B cell (primary cell): Measurements from ENCODE around the gene TBC1D3B. TPM values are rescaled to one million over a fixed set of nuclear protein-coding genes. Genes with fewer than 3 reads are reported as not detected.

Experiments used
- ATAC-seq: fragments of 200-7000 bp; cut with Tn5 transposase; one replicate; pipeline ENCODE4 v1.10.0; 2021; ENCODE audit warnings: low read depth, mild to moderate bottlenecking, moderate number of reproducible peaks, moderate library complexity
- CTCF ChIA-PET: fragments of 350-600 bp; sonication (Branson Sonifier 250); formaldehyde crosslinking; loops from one replicate; lab custom pipeline; 2021; ENCODE audit warnings: antibody characterized with exemption, inconsistent platforms; lab: Charles Lee
- POLR2A ChIA-PET: fragments of 350-600 bp; sonication (Branson Sonifier 250); formaldehyde crosslinking; loops from one replicate; lab custom pipeline; 2021; ENCODE audit warnings: antibody characterized with exemption; lab: Charles Lee
- DNase-seq: peaks from one replicate; pipeline ENCODE4 v3.0.0; 2013
- H2AFZ ChIP-seq: 2 replicates; pipeline ENCODE4 v1.6.1; 2012; ENCODE audit warnings: mild to moderate bottlenecking, low read depth, low read length; ENCODE audit not compliant: insufficient read depth, poor library complexity, severe bottlenecking
- H3K27ac ChIP-seq, 2 donors: 1 replicate in 1 of 2; 2 replicates in 1 of 2; pipeline ENCODE4 v1.5.1; 2012 to 2013; ENCODE audit warnings: low read length in 2 of 2, mild to moderate bottlenecking in 2 of 2, moderate library complexity in 1 of 2
- H3K27me3 ChIP-seq, 4 experiments: fragments of 200-600 bp in 1 of 4; sonication (generic) in 1 of 4; replicated peaks in 1 of 4; 1 replicate in 2 of 4; 2 replicates in 2 of 4; pipeline versions ENCODE4 v1.6.1 to v1.7.0; 2013 to 2016; ENCODE audit warnings: low read length in 3 of 4, mild to moderate bottlenecking in 2 of 4, mixed read lengths in 1 of 4, moderate library complexity in 1 of 4; ENCODE audit not compliant: insufficient read depth in 4 of 4, control insufficient read depth in 3 of 4; ENCODE audit errors: control extremely low read depth in 1 of 4
- H3K36me3 ChIP-seq, 2 experiments: replicated peaks in 1 of 2; 1 replicate in 1 of 2; 2 replicates in 1 of 2; pipeline versions ENCODE4 v1.6.1 to v1.7.1; 2013; ENCODE audit warnings: low read length in 1 of 2; ENCODE audit not compliant: insufficient read depth in 2 of 2, control insufficient read depth in 1 of 2; ENCODE audit errors: control extremely low read depth in 1 of 2, extremely low read depth in 1 of 2
- H3K4me1 ChIP-seq, 2 donors: fragments of 200-600 bp in 1 of 2; sonication (generic) in 1 of 2; 1 replicate in 1 of 2; 2 replicates in 1 of 2; pipeline versions ENCODE4 v1.5.1 to v1.6.1; 2013 to 2017; ENCODE audit warnings: low read length in 2 of 2; ENCODE audit not compliant: control insufficient read depth in 2 of 2, insufficient read depth in 2 of 2
- H3K4me2 ChIP-seq: replicated peaks from 2 replicates; pipeline ENCODE3; 2012; ENCODE audit warnings: mild to moderate bottlenecking, low read depth, low read length; ENCODE audit not compliant: poor library complexity, severe bottlenecking
- H3K4me3 ChIP-seq, 5 experiments: fragments of 200-600 bp in 1 of 5; sonication (generic) in 1 of 5; 1 replicate in 3 of 5; 2 replicates in 2 of 5; pipeline versions ENCODE4 v1.5.1 to v1.7.0; 2011 to 2016; ENCODE audit warnings: low read length in 4 of 5, mild to moderate bottlenecking in 4 of 5, low read depth in 2 of 5, control low read depth in 1 of 5, moderate library complexity in 1 of 5; ENCODE audit not compliant: insufficient read depth in 1 of 5; ENCODE audit errors: control extremely low read depth in 1 of 5, extremely low read depth in 1 of 5
- H3K79me2 ChIP-seq: fragments of 200-600 bp; sonication (generic); one replicate; pipeline ENCODE4 v1.6.0; 2016; ENCODE audit warnings: low read length; ENCODE audit not compliant: control insufficient read depth, insufficient read depth
- H3K9ac ChIP-seq: fragments of 200-600 bp; sonication (generic); 2 replicates; pipeline ENCODE4 v1.6.1; 2017; ENCODE audit warnings: mild to moderate bottlenecking, low read length, moderate library complexity
- H3K9me3 ChIP-seq, 3 donors: one replicate each; pipeline versions ENCODE4 v1.6.1 to v1.7.1; 2013; ENCODE audit warnings: low read length in 2 of 3; ENCODE audit not compliant: control insufficient read depth in 2 of 3, insufficient read depth in 1 of 3; ENCODE audit errors: control extremely low read depth in 1 of 3
- H4K20me1 ChIP-seq: 2 replicates; pipeline ENCODE4 v1.6.0; 2012; ENCODE audit warnings: mild to moderate bottlenecking, low read length; ENCODE audit not compliant: insufficient read depth, control insufficient read depth, poor library complexity, severe bottlenecking
- H3K27ac Mint-ChIP-seq: one replicate; pipeline ENCODE4 v1.8.0; 2021; ENCODE audit warnings: mixed read lengths
- H3K27me3 Mint-ChIP-seq: one replicate; pipeline ENCODE4 v1.8.0; 2021; ENCODE audit warnings: mixed read lengths
- H3K4me1 Mint-ChIP-seq: one replicate; pipeline ENCODE4 v1.8.0; 2021; ENCODE audit warnings: mixed read lengths
- H3K4me3 Mint-ChIP-seq: one replicate; pipeline ENCODE4 v1.8.0; 2021; ENCODE audit warnings: mixed read lengths
- H3K9me3 Mint-ChIP-seq: one replicate; pipeline ENCODE4 v1.8.0; 2022; ENCODE audit warnings: mixed read lengths; ENCODE audit not compliant: insufficient read depth
- EZH2 ChIP-seq: IDR thresholded peaks from 2 replicates; pipeline ENCODE4 v1.6.1; 2012; ENCODE audit warnings: borderline replicate concordance, low read depth, mild to moderate bottlenecking, moderate library complexity, low read length; ENCODE audit not compliant: insufficient read depth, poor library complexity, severe bottlenecking
- WGBS: methylation state at CpG from one replicate; pipeline ENCODE4 v1.1.5; 2013; ENCODE audit warnings: missing lambda C conversion rate; ENCODE audit not compliant: insufficient coverage; 5-methylcytosine and 5-hydroxymethylcytosine counted together
- intact Hi-C: fragments of 100-400 bp; cut with micrococcal nuclease; formaldehyde crosslinking; loops from one replicate; pipeline ENCODE4 v1.10.0; 2022
- polyA plus RNA-seq: library from polyadenylated mRNA; depleted of rRNA; stranded (reverse); fragments of >200 nt; gene quantifications from 2 replicates; pipeline ENCODE4 v1.2.3, GENCODE V29; 2012
- total RNA-seq, 2 donors: library from RNA; stranded (reverse); fragments of 120-200 nt in 1 of 2; gene quantifications; 1 replicate in 1 of 2; 2 replicates in 1 of 2; pipeline versions ENCODE4 v1.2.3 to v1.2.4, GENCODE V29; 2013 to 2022
- TF ChIP-seq, protein P1 (sequence below): fragments of 200-600 bp; IDR thresholded peaks from one replicate; pipeline ENCODE4 v1.8.0; 2022; ENCODE audit warnings: antibody characterized with exemption, mild to moderate bottlenecking

Gene TBC1D3B
- total and polyA plus RNA-seq, 2 donors (not counting 1 experiment from before 2014, with no cell fraction given), result 3.2 to 17.3 TPM

- Mint-ChIP-seq H3K27me3 (no peaks in the 10 kb centered on the region), H3K9me3 (no peaks in the 10 kb centered on the region), H3K4me3 (peak overlapping the region; percentile 49), H3K4me1 (peaks cover 89% of the 10 kb centered on the region), H3K27ac (no peak overlapping the region)
- Histone ChIP-seq H3K36me3 (no peaks in the 10 kb centered on the region), H3K79me2 (no peaks in the 10 kb centered on the region), H3K4me3 (no peak overlapping the region), H3K4me2 (peak overlapping the region; percentile 53), H2AFZ (no peak overlapping the region), H3K9ac (no peak overlapping the region), H4K20me1 (no peaks in the 10 kb centered on the region), H3K4me1 (peaks cover 95 to 97% of the 10 kb centered on the region in 2 donors), H3K27ac (peak overlapping the region; percentile 61 to 76), H3K27me3 (no peaks in the 10 kb centered on the region), H3K9me3 (peaks cover 0 to 5% (median 2%) of the 10 kb centered on the region in 3 donors)
- ChIA-PET CTCF (interaction anchor here (1.0 to 6.6 kb wide), 6 partner anchors 15 to 351 kb away, joined by 3 to 71 read pairs (median 6); no protein-coding TSS in a partner anchor), POLR2A (interaction anchor here (0.6 to 0.7 kb wide), 2 partner anchors 29 to 153 kb away, joined by 3 to 4 read pairs; partner anchors contain the start of gene CCL4)
- WGBS, result no CpG with 5 or more reads among the region's 3 CpGs
- ATAC-seq (no peak), DNase-seq (no peak)
- intact Hi-C loops, result loop anchor here (5.0 kb wide), 1 partner anchor 155 kb away; no protein-coding TSS in a partner anchor
- no peak for TF ChIP-seq EZH2
- TF ChIP-seq, protein P1, sequence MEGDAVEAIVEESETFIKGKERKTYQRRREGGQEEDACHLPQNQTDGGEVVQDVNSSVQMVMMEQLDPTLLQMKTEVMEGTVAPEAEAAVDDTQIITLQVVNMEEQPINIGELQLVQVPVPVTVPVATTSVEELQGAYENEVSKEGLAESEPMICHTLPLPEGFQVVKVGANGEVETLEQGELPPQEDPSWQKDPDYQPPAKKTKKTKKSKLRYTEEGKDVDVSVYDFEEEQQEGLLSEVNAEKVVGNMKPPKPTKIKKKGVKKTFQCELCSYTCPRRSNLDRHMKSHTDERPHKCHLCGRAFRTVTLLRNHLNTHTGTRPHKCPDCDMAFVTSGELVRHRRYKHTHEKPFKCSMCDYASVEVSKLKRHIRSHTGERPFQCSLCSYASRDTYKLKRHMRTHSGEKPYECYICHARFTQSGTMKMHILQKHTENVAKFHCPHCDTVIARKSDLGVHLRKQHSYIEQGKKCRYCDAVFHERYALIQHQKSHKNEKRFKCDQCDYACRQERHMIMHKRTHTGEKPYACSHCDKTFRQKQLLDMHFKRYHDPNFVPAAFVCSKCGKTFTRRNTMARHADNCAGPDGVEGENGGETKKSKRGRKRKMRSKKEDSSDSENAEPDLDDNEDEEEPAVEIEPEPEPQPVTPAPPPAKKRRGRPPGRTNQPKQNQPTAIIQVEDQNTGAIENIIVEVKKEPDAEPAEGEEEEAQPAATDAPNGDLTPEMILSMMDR, result no peak
Observed at GRCh38 chr17:36131931-36132330, 44.5 kb downstream of the TBC1D3B start.

DNA sequence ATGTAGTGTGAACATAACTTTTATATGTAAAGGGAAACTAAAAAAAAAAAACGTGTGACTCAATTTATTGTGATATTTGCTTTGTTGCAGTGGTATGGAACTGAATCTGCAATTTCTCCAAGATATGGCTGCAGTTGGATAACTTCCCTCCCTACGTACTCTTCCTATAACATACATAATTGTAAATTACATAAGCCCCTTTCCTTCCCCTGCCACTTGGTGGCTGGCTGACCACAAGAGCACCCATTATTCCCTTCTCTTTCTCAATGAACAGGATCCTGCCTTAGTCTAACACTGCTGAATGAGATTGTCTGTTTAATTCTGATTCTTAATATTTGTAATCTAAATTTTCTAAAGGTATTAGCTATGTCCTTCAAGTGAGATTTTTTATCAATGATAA lies 45.0 kb downstream of the TBC1D3B start:
- peak overlapping the region; percentile 59 for H3K27ac Mint-ChIP-seq
- intact Hi-C loops, result loop anchor here (5.0 kb wide), 1 partner anchor 154 kb away; no protein-coding TSS in a partner anchor
- peaks cover 90% of the 10 kb centered on the region for H3K4me1 Mint-ChIP-seq
- Histone ChIP-seq H3K4me3 (no peak overlapping the region), H4K20me1 (no peaks in the 10 kb centered on the region), H3K4me1 (peaks cover 95 to 97% of the 10 kb centered on the region in 2 donors), H3K9me3 (peaks cover 0 to 10% (median 7%) of the 10 kb centered on the region in 3 donors), H3K9ac (no peak overlapping the region), H3K27ac (no peak overlapping the region), H2AFZ (no peak overlapping the region), H3K79me2 (no peaks in the 10 kb centered on the region), H3K36me3 (no peaks in the 10 kb centered on the region), H3K4me2 (peak overlapping the region; percentile 53), H3K27me3 (no peaks in the 10 kb centered on the region)
- ATAC-seq (no peak), DNase-seq (no peak)
- WGBS, result no CpG with 5 or more reads among the region's 2 CpGs
- H3K4me3 Mint-ChIP-seq, result no peak overlapping the region
- CTCF ChIA-PET, result interaction anchor here (1.4 to 6.6 kb wide), 5 partner anchors 16 to 351 kb away, joined by 3 to 71 read pairs (median 6); no protein-coding TSS in a partner anchor
- POLR2A ChIA-PET, result no interaction called here
- no peak for TF ChIP-seq EZH2
- TF ChIP-seq, protein P1, result no peak
- no peaks in the 10 kb centered on the region for H3K9me3 Mint-ChIP-seq
- no peaks in the 10 kb centered on the region for H3K27me3 Mint-ChIP-seq
